Measurements from ENCODE around the gene FBXL7.

GRCh38 chr5:15545082-15545481 is 45.1 kb downstream of the FBXL7 start:
- TF ChIP-seq, protein P1, sequence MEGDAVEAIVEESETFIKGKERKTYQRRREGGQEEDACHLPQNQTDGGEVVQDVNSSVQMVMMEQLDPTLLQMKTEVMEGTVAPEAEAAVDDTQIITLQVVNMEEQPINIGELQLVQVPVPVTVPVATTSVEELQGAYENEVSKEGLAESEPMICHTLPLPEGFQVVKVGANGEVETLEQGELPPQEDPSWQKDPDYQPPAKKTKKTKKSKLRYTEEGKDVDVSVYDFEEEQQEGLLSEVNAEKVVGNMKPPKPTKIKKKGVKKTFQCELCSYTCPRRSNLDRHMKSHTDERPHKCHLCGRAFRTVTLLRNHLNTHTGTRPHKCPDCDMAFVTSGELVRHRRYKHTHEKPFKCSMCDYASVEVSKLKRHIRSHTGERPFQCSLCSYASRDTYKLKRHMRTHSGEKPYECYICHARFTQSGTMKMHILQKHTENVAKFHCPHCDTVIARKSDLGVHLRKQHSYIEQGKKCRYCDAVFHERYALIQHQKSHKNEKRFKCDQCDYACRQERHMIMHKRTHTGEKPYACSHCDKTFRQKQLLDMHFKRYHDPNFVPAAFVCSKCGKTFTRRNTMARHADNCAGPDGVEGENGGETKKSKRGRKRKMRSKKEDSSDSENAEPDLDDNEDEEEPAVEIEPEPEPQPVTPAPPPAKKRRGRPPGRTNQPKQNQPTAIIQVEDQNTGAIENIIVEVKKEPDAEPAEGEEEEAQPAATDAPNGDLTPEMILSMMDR (conservative IDR thresholded peaks at IDR 0.05; ENCODE audit: low read length) = no peak
- no peak for TF ChIP-seq EZH2phosphoT487 (IDR thresholded peaks at IDR 0.05; ENCODE audit: borderline replicate concordance)
